HEK293 (cell line): ENCODE measurements around the gene PYGM.

Experiments
- CTCF ChIA-PET: fragments of 350-600 bp; formaldehyde crosslinking; extraction: SDS; loops from one replicate; lab custom pipeline; 2021; ENCODE audit warnings: antibody characterized with exemption; lab: Yijun Ruan, JAX
- POLR2A ChIA-PET: fragments of 300-600 bp; formaldehyde crosslinking; extraction: SDS; loops from one replicate; lab custom pipeline; 2020; ENCODE audit warnings: antibody characterized with exemption, inconsistent platforms; lab: Yijun Ruan, JAX
- H3K27ac ChIP-seq: fragments of 200-500 bp; sonication (Bioruptor generic); 2 replicates; pipeline ENCODE4 v1.5.1; 2014; ENCODE audit warnings: low read depth, low read length, control low read depth, inconsistent platforms; ENCODE audit errors: extremely low read depth
- H3K36me3 ChIP-seq, 2 experiments: fragments of 200-500 bp in 1 of 2; sonication (Bioruptor generic) in 1 of 2; 1 replicate in 1 of 2; 2 replicates in 1 of 2; pipeline ENCODE4 v1.5.1; 2014 to 2017; ENCODE audit warnings: inconsistent platforms in 2 of 2, low read length in 2 of 2; ENCODE audit not compliant: control insufficient read depth in 2 of 2, insufficient read depth in 1 of 2
- H3K4me1 ChIP-seq: fragments of 200-500 bp; sonication (Bioruptor generic); 2 replicates; pipeline ENCODE4 v1.5.1; 2014; ENCODE audit warnings: mild to moderate bottlenecking, low read length, inconsistent platforms; ENCODE audit not compliant: control insufficient read depth, insufficient read depth
- H3K4me3 ChIP-seq: 2 replicates; pipeline ENCODE4 v1.5.1; 2011; ENCODE audit warnings: low read depth, mild to moderate bottlenecking, control low read depth, low read length, moderate library complexity
- H3K9me3 ChIP-seq: fragments of 200-500 bp; sonication (Bioruptor generic); 2 replicates; pipeline ENCODE4 v1.5.1; 2014; ENCODE audit warnings: low read depth, low read length, inconsistent platforms; ENCODE audit not compliant: control insufficient read depth, insufficient read depth
- BCL11B ChIP-seq: fragments of 450-650 bp; formaldehyde crosslinking; IDR thresholded peaks from 2 replicates; pipeline ENCODE4 v1.5.1; 2016; ENCODE audit warnings: low read depth, missing biosample characterization, missing genetic modification characterization
- GLIS2 ChIP-seq: fragments of 450-650 bp; formaldehyde crosslinking; IDR thresholded peaks from 2 replicates; pipeline ENCODE4 v1.5.1; 2016; ENCODE audit warnings: missing biosample characterization, missing genetic modification characterization
- HOXC10 ChIP-seq: sonication (generic); formaldehyde crosslinking; IDR thresholded peaks from 2 replicates; pipeline ENCODE4 v1.8.1; 2023; ENCODE audit warnings: mild to moderate bottlenecking, missing genetic modification reagents
- IKZF3 ChIP-seq: fragments of 450-650 bp; IDR thresholded peaks from 2 replicates; pipeline ENCODE4 v1.5.0; 2018; ENCODE audit warnings: missing biosample characterization, mild to moderate bottlenecking, missing genetic modification characterization, moderate library complexity
- KLF7 ChIP-seq: fragments of 450-650 bp; formaldehyde crosslinking; IDR thresholded peaks from 2 replicates; pipeline ENCODE4 v1.5.1; 2016; ENCODE audit warnings: missing biosample characterization, missing genetic modification characterization, borderline replicate concordance
- TRIM28 ChIP-seq: IDR thresholded peaks from 2 replicates; pipeline ENCODE4 v1.6.1; 2011; ENCODE audit warnings: low read length, control low read depth, borderline replicate concordance
- ZEB2 ChIP-seq: fragments of 450-650 bp; formaldehyde crosslinking; IDR thresholded peaks from 2 replicates; pipeline ENCODE4 v1.5.1; 2016; ENCODE audit warnings: missing biosample characterization, missing genetic modification characterization
- ZFHX2 ChIP-seq: fragments of 450-650 bp; formaldehyde crosslinking; conservative IDR thresholded peaks from 2 replicates; pipeline ENCODE4 v1.5.1; 2016; ENCODE audit warnings: missing biosample characterization, missing genetic modification characterization
- ZFP69B ChIP-seq: fragments of 450-650 bp; formaldehyde crosslinking; IDR thresholded peaks from 2 replicates; pipeline ENCODE4 v1.5.1; 2016; ENCODE audit warnings: missing biosample characterization, missing genetic modification characterization
- ZNF138 ChIP-seq: fragments of 450-650 bp; formaldehyde crosslinking; IDR thresholded peaks from 2 replicates; pipeline ENCODE4 v1.5.1; 2016; ENCODE audit warnings: missing biosample characterization, missing genetic modification characterization, borderline replicate concordance
- ZNF16 ChIP-seq: fragments of 450-650 bp; formaldehyde crosslinking; IDR thresholded peaks from 2 replicates; pipeline ENCODE4 v1.5.1; 2016; ENCODE audit warnings: low read depth, missing biosample characterization, missing genetic modification characterization
- ZNF169 ChIP-seq: fragments of 450-650 bp; formaldehyde crosslinking; IDR thresholded peaks from 2 replicates; pipeline ENCODE4 v1.5.1; 2016; ENCODE audit warnings: missing biosample characterization, missing genetic modification characterization
- ZNF202 ChIP-seq: fragments of 450-650 bp; formaldehyde crosslinking; IDR thresholded peaks from 2 replicates; pipeline ENCODE4 v1.5.1; 2016; ENCODE audit warnings: missing biosample characterization, missing genetic modification characterization, borderline replicate concordance
- ZNF214 ChIP-seq: fragments of 450-650 bp; formaldehyde crosslinking; IDR thresholded peaks from 2 replicates; pipeline ENCODE4 v1.5.1; 2017; ENCODE audit warnings: missing biosample characterization, mild to moderate bottlenecking, missing genetic modification characterization, borderline replicate concordance
- ZNF433 ChIP-seq: fragments of 450-650 bp; formaldehyde crosslinking; IDR thresholded peaks from 2 replicates; pipeline ENCODE4 v1.5.1; 2016; ENCODE audit warnings: missing biosample characterization, missing genetic modification characterization, low read depth
- ZNF513 ChIP-seq: fragments of 450-650 bp; IDR thresholded peaks from 2 replicates; pipeline ENCODE4 v1.5.1; 2018; ENCODE audit warnings: missing biosample characterization, missing genetic modification characterization
- ZNF548 ChIP-seq: fragments of 450-650 bp; formaldehyde crosslinking; IDR thresholded peaks from 2 replicates; pipeline ENCODE4 v1.5.1; 2016; ENCODE audit warnings: missing biosample characterization, missing genetic modification characterization
- ZNF549 ChIP-seq: fragments of 450-650 bp; IDR thresholded peaks from 2 replicates; pipeline ENCODE4 v1.5.1; 2018; ENCODE audit warnings: missing biosample characterization, missing genetic modification characterization, mild to moderate bottlenecking, inconsistent platforms, moderate library complexity
- ZNF558 ChIP-seq: fragments of 450-650 bp; formaldehyde crosslinking; IDR thresholded peaks from 2 replicates; pipeline ENCODE4 v1.5.1; 2016; ENCODE audit warnings: missing biosample characterization, missing genetic modification characterization
- ZNF596 ChIP-seq: fragments of 450-650 bp; IDR thresholded peaks from 2 replicates; pipeline ENCODE4 v1.5.0; 2018; ENCODE audit warnings: missing biosample characterization, mild to moderate bottlenecking, missing genetic modification characterization, moderate library complexity
- ZNF600 ChIP-seq: fragments of 450-650 bp; formaldehyde crosslinking; IDR thresholded peaks from 2 replicates; pipeline ENCODE4 v1.5.1; 2016; ENCODE audit warnings: missing biosample characterization, missing genetic modification characterization
- ZNF610 ChIP-seq: fragments of 450-650 bp; formaldehyde crosslinking; IDR thresholded peaks from 2 replicates; pipeline ENCODE4 v1.5.1; 2016; ENCODE audit warnings: missing biosample characterization, missing genetic modification characterization, borderline replicate concordance
- ZNF704 ChIP-seq: fragments of 450-650 bp; formaldehyde crosslinking; IDR thresholded peaks from 2 replicates; pipeline ENCODE4 v1.5.1; 2016; ENCODE audit warnings: missing biosample characterization, missing genetic modification characterization
- ZNF830 ChIP-seq: fragments of 450-650 bp; IDR thresholded peaks from 2 replicates; pipeline ENCODE4 v1.5.0; 2018; ENCODE audit warnings: missing biosample characterization, missing genetic modification characterization, low read depth, mild to moderate bottlenecking, moderate library complexity
- ZSCAN16 ChIP-seq: fragments of 450-650 bp; formaldehyde crosslinking; IDR thresholded peaks from 2 replicates; pipeline ENCODE4 v1.5.1; 2016; ENCODE audit warnings: missing biosample characterization, missing genetic modification characterization
- TF ChIP-seq, protein P1 (sequence below): fragments of 450-650 bp; formaldehyde crosslinking; conservative IDR thresholded peaks from 2 replicates; pipeline ENCODE4 v1.5.1; 2016; ENCODE audit warnings: low read depth, missing biosample characterization, missing genetic modification characterization
- TF ChIP-seq, protein P2 (sequence below): IDR thresholded peaks from 2 replicates; pipeline ENCODE4 v1.6.1; 2011; ENCODE audit warnings: mild to moderate bottlenecking, low read depth, low read length, borderline replicate concordance

The PYGM gene

DNA sequence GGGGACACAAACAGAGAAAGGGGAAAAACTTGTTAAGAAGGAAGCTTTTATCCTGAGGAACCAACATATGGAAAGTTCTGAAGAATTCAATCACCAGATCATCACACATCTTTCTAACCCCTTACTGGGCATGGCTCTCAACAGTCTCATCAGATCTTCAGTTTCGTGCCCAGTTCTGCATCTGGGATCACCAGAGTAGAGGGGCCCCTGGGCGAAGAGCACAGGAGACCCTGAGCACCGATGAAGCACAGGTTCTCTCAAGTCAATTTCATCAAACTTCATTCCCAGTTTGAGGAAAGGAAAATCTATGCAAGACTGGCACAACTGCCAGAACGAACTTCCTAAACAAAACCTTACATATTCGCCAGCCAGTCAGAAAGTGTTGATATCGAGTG, 8.5 kb upstream of the PYGM start:
- Histone ChIP-seq H3K9me3 (no peaks in the 10 kb centered on the region), H3K4me3 (no peak overlapping the region), H3K4me1 (peaks cover 7% of the 10 kb centered on the region), H3K27ac (no peak overlapping the region), H3K36me3 (peaks cover 12 to 99% of the 10 kb centered on the region in 2 experiments)
- POLR2A ChIA-PET = interaction anchor here (1.0 kb wide), 1 partner anchor 10 kb away, joined by 7 read pairs; the partner anchor contains the start of gene SF1
- CTCF ChIA-PET = interaction anchor here (0.6 to 2.1 kb wide), 11 partner anchors 8 to 380 kb away, joined by 3 to 13 read pairs (median 4); partner anchors contain the start of gene SF1
- TF ChIP-seq ZSCAN16 (tag by site-specific recombination) (no peak), ZFP69B (tag by site-specific recombination) (no peak), HOXC10 (no peak)
- TF ChIP-seq, all 188 proteins: peak for 0

- H3K27ac ChIP-seq = no peak overlapping the region
- H3K36me3 ChIP-seq = peaks cover 7 to 98% of the 10 kb centered on the region in 2 experiments
- H3K9me3 ChIP-seq = no peaks in the 10 kb centered on the region
- POLR2A ChIA-PET = interaction anchor here (1.0 kb wide), 1 partner anchor 11 kb away, joined by 7 read pairs; the partner anchor contains the start of gene SF1
- H3K4me3 ChIP-seq = no peak overlapping the region
- peaks cover 7% of the 10 kb centered on the region for H3K4me1 ChIP-seq
- CTCF ChIA-PET = interaction anchor here (0.6 to 2.1 kb wide), 11 partner anchors 9 to 379 kb away, joined by 3 to 13 read pairs (median 4); partner anchors contain the start of gene SF1
- no peak for TF ChIP-seq ZNF433 (tag by site-specific recombination)
- TF ChIP-seq, protein P1, sequence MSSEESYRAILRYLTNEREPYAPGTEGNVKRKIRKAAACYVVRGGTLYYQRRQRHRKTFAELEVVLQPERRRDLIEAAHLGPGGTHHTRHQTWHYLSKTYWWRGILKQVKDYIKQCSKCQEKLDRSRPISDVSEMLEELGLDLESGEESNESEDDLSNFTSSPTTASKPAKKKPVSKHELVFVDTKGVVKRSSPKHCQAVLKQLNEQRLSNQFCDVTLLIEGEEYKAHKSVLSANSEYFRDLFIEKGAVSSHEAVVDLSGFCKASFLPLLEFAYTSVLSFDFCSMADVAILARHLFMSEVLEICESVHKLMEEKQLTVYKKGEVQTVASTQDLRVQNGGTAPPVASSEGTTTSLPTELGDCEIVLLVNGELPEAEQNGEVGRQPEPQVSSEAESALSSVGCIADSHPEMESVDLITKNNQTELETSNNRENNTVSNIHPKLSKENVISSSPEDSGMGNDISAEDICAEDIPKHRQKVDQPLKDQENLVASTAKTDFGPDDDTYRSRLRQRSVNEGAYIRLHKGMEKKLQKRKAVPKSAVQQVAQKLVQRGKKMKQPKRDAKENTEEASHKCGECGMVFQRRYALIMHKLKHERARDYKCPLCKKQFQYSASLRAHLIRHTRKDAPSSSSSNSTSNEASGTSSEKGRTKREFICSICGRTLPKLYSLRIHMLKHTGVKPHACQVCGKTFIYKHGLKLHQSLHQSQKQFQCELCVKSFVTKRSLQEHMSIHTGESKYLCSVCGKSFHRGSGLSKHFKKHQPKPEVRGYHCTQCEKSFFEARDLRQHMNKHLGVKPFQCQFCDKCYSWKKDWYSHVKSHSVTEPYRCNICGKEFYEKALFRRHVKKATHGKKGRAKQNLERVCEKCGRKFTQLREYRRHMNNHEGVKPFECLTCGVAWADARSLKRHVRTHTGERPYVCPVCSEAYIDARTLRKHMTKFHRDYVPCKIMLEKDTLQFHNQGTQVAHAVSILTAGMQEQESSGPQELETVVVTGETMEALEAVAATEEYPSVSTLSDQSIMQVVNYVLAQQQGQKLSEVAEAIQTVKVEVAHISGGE (tag by site-specific recombination) = no peak
- no peak for TF ChIP-seq BCL11B (tag by site-specific recombination)
- peak; percentile 40; the same call in 1 of the 2 replicates for TF ChIP-seq GLIS2
- no peak for TF ChIP-seq ZNF830
- TF ChIP-seq, protein P2, sequence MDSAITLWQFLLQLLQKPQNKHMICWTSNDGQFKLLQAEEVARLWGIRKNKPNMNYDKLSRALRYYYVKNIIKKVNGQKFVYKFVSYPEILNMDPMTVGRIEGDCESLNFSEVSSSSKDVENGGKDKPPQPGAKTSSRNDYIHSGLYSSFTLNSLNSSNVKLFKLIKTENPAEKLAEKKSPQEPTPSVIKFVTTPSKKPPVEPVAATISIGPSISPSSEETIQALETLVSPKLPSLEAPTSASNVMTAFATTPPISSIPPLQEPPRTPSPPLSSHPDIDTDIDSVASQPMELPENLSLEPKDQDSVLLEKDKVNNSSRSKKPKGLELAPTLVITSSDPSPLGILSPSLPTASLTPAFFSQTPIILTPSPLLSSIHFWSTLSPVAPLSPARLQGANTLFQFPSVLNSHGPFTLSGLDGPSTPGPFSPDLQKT = no peak
- no peak for TF ChIP-seq ZNF610 (tag by site-specific recombination)
- no peak for TF ChIP-seq TRIM28
- no peak for TF ChIP-seq ZNF513
- peak; percentile 49 for TF ChIP-seq ZNF600
- no peak for TF ChIP-seq ZNF16 (tag by site-specific recombination)
- no peak for TF ChIP-seq ZFP69B (tag by site-specific recombination)
- TF ChIP-seq KLF7 = no peak
- no peak for TF ChIP-seq ZNF704 (tag by site-specific recombination)
- TF ChIP-seq ZNF169 (tag by site-specific recombination) = no peak
- TF ChIP-seq ZNF214 (tag by site-specific recombination) = no peak
- TF ChIP-seq ZNF558 (tag by site-specific recombination) = no peak
- no peak for TF ChIP-seq ZNF548
- no peak for TF ChIP-seq ZNF549 (tag by site-specific recombination)
- TF ChIP-seq ZNF202 (tag by site-specific recombination) = no peak
- 0 out of 2 replicates have a peak, but pooled peaks have one; percentile 21 for TF ChIP-seq ZEB2 (tag by site-specific recombination)
- TF ChIP-seq ZNF138 = no peak
- TF ChIP-seq ZNF596 (tag by site-specific recombination) = no peak
- no peak for TF ChIP-seq IKZF3
- TF ChIP-seq ZFHX2 (tag by site-specific recombination) = no peak
These were observed 7.8 kb upstream of the PYGM start for GRCh38 chr11:64767344-64768299.
